ENCODE results near the gene RITA1. TPM values are rescaled to one million over a fixed set of nuclear protein-coding genes. Genes with fewer than 3 reads are reported as not detected.

RITA1 gene
- total RNA-seq (ENCODE audit: unreplicated experiment), result 11.7 TPM
- long read RNA-seq, transcript RITA1-203 (3 exons, 1,898 nt), result minor isoform, 6 of 27 reads
- long read RNA-seq, transcript RITA1-201 (4 exons, 2,053 nt), result major isoform, 17 of 27 reads
- long read RNA-seq, partial matches to known transcripts, result 1 of 27 reads
- long read RNA-seq, other reads (novel, unspliced or antisense), result 0 of 27 reads

GRCh38 chr12:113185180-113186032 is at the start of gene RITA1, which contains the start of gene DDX54:
Gene RITA1 (plus strand): TSS chr12:113185721. CDS start chr12:113186747, 1,026 bp downstream.
Gene DDX54 (minus strand): TSS chr12:113185478. CDS start chr12:113185451, 27 bp downstream.
- H3K27me3 Mint-ChIP-seq (ENCODE audit: unreplicated experiment), result peaks cover 3% of the 10 kb centered on the region
- no peak for TF ChIP-seq CTCF (IDR thresholded peaks at IDR 0.05; ENCODE audit: unreplicated experiment)
- H3K36me3 Mint-ChIP-seq (ENCODE audit: low read depth, unreplicated experiment), result peaks cover 13% of the 10 kb centered on the region
- no peaks in the 10 kb centered on the region for H3K9me3 Mint-ChIP-seq (ENCODE audit: unreplicated experiment)
- peak within 1 kb of the TSS; percentile 95 for H3K4me3 Mint-ChIP-seq (ENCODE audit: unreplicated experiment)
- H3K27ac Mint-ChIP-seq (ENCODE audit: unreplicated experiment), result peak within 1 kb of the TSS; percentile 75
- DNase-seq (ENCODE audit: low spot score), result peak; percentile 76
- H3K4me1 Mint-ChIP-seq (ENCODE audit: unreplicated experiment), result peaks cover 11% of the 10 kb centered on the region

GRCh38 chr12:113136128-113136989 is 49.2 kb upstream of the RITA1 start:
- H3K27ac Mint-ChIP-seq (ENCODE audit: unreplicated experiment), result no peak overlapping the region
- no peaks in the 10 kb centered on the region for H3K9me3 Mint-ChIP-seq (ENCODE audit: unreplicated experiment)

GRCh38 chr12:113136990-113137511 is 48.5 kb upstream of the RITA1 start:
- no peaks in the 10 kb centered on the region for H3K36me3 Mint-ChIP-seq (ENCODE audit: low read depth, unreplicated experiment)
- H3K4me1 Mint-ChIP-seq (ENCODE audit: unreplicated experiment), result no peaks in the 10 kb centered on the region
- no peaks in the 10 kb centered on the region for H3K9me3 Mint-ChIP-seq (ENCODE audit: unreplicated experiment)
- no peak for DNase-seq (ENCODE audit: low spot score)
- peaks cover 13% of the 10 kb centered on the region for H3K27me3 Mint-ChIP-seq (ENCODE audit: unreplicated experiment)
- TF ChIP-seq CTCF (IDR thresholded peaks at IDR 0.05; ENCODE audit: unreplicated experiment), result no peak
- no peak overlapping the region for H3K27ac Mint-ChIP-seq (ENCODE audit: unreplicated experiment)
- no peak overlapping the region for H3K4me3 Mint-ChIP-seq (ENCODE audit: unreplicated experiment)

More at GRCh38 chr12:113136128-113136989, 49.2 kb upstream of the RITA1 start:
- H3K4me1 Mint-ChIP-seq (ENCODE audit: unreplicated experiment), result no peaks in the 10 kb centered on the region
- H3K36me3 Mint-ChIP-seq (ENCODE audit: low read depth, unreplicated experiment), result no peaks in the 10 kb centered on the region
- H3K27me3 Mint-ChIP-seq (ENCODE audit: unreplicated experiment), result peaks cover 16% of the 10 kb centered on the region
- TF ChIP-seq CTCF (IDR thresholded peaks at IDR 0.05; ENCODE audit: unreplicated experiment), result no peak
- no peak overlapping the region for H3K4me3 Mint-ChIP-seq (ENCODE audit: unreplicated experiment)
- DNase-seq (ENCODE audit: low spot score), result no peak

GRCh38 chr12:113137861-113138783 is 47.4 kb upstream of the RITA1 start:
- Mint-ChIP-seq H3K27ac (ENCODE audit: unreplicated experiment) (no peak overlapping the region), H3K4me3 (ENCODE audit: unreplicated experiment) (no peak overlapping the region), H3K27me3 (ENCODE audit: unreplicated experiment) (peaks cover 9% of the 10 kb centered on the region), H3K4me1 (ENCODE audit: unreplicated experiment) (no peaks in the 10 kb centered on the region), H3K9me3 (ENCODE audit: unreplicated experiment) (no peaks in the 10 kb centered on the region), H3K36me3 (ENCODE audit: low read depth, unreplicated experiment) (no peaks in the 10 kb centered on the region)
- DNase-seq (ENCODE audit: low spot score), result no peak
- TF ChIP-seq CTCF (IDR thresholded peaks at IDR 0.05; ENCODE audit: unreplicated experiment), result no peak

Measured in endothelial cell (in vitro differentiated cells).